GM18505 (cell line): ENCODE data around the gene USP12.

ENCODE experiments used
- ATAC-seq: cut with Tn5 transposase; IDR thresholded peaks from one replicate; pipeline ENCODE4 v1.9.1; 2021; ENCODE audit not compliant: unreplicated experiment
- POLR2A ChIP-seq: IDR thresholded peaks from 4 replicates; pipeline ENCODE4 v1.6.1; 2011; ENCODE audit warnings: borderline replicate concordance; ENCODE audit not compliant: insufficient read depth, insufficient read length; ENCODE audit errors: extremely low read depth

Gene USP12

GRCh38 chr13:27028683-27029480 is 142.7 kb downstream of the USP12 start:
- no peak for TF ChIP-seq POLR2A
- no peak for ATAC-seq

- ATAC-seq: no peak
- TF ChIP-seq POLR2A: no peak
Measured at GRCh38 chr13:27027086-27027667, 144.4 kb downstream of the USP12 start.

GRCh38 chr13:27026396-27026795 is 145.2 kb downstream of the USP12 start:
- no peak for ATAC-seq
- TF ChIP-seq POLR2A: no peak

- ATAC-seq: no peak
- no peak for TF ChIP-seq POLR2A
Measured at GRCh38 chr13:27024776-27025492, 146.7 kb downstream of the USP12 start.

- ATAC-seq: no peak
- TF ChIP-seq POLR2A: no peak
Measured at GRCh38 chr13:27024074-27024461, 147.5 kb downstream of the USP12 start.

GRCh38 chr13:27023385-27024073 is 148.1 kb downstream of the USP12 start:
- no peak for ATAC-seq
- TF ChIP-seq POLR2A: no peak

- no peak for ATAC-seq
Measured at GRCh38 chr13:27022571-27023311, 148.9 kb downstream of the USP12 start.

GRCh38 chr13:27020415-27020814 is 151.2 kb downstream of the USP12 start:
- TF ChIP-seq POLR2A: no peak
- ATAC-seq: no peak

More at GRCh38 chr13:27022571-27023311, 148.9 kb downstream of the USP12 start:
- no peak for TF ChIP-seq POLR2A

GRCh38 chr13:27018882-27019281 is 152.7 kb downstream of the USP12 start:
- no peak for ATAC-seq
- no peak for TF ChIP-seq POLR2A

GRCh38 chr13:27018344-27018861 is 153.2 kb downstream of the USP12 start:
- no peak for ATAC-seq
- no peak for TF ChIP-seq POLR2A

GRCh38 chr13:27016875-27017274 is 154.7 kb downstream of the USP12 start:
- TF ChIP-seq POLR2A: no peak
- ATAC-seq: no peak
